HUES48 (cell line): ENCODE data around the gene DAAM2.

Experiments used
- H3K27ac ChIP-seq: one replicate; pipeline ENCODE4 v1.7.0; 2013; ENCODE audit warnings: low read depth, low read length, inconsistent platforms
- H3K27me3 ChIP-seq: 2 replicates; pipeline ENCODE4 v1.6.1; 2013; ENCODE audit warnings: mild to moderate bottlenecking, low read length; ENCODE audit not compliant: control insufficient read depth, insufficient read depth
- H3K36me3 ChIP-seq: 2 replicates; pipeline ENCODE4 v1.6.1; 2013; ENCODE audit warnings: low read length; ENCODE audit not compliant: control insufficient read depth, insufficient read depth
- H3K4me1 ChIP-seq: 2 replicates; pipeline ENCODE4 v1.6.1; 2013; ENCODE audit warnings: mild to moderate bottlenecking, low read length; ENCODE audit not compliant: control insufficient read depth, insufficient read depth
- H3K4me3 ChIP-seq: 2 replicates; pipeline ENCODE4 v1.5.1; 2013; ENCODE audit warnings: mild to moderate bottlenecking, low read depth, low read length
- H3K9ac ChIP-seq: 2 replicates; pipeline ENCODE4 v1.6.1; 2013; ENCODE audit warnings: mild to moderate bottlenecking, low read depth, low read length, moderate library complexity
- H3K9me3 ChIP-seq: 2 replicates; pipeline ENCODE4 v1.6.1; 2013; ENCODE audit warnings: low read length; ENCODE audit not compliant: control insufficient read depth, insufficient read depth

Gene DAAM2

DNA sequence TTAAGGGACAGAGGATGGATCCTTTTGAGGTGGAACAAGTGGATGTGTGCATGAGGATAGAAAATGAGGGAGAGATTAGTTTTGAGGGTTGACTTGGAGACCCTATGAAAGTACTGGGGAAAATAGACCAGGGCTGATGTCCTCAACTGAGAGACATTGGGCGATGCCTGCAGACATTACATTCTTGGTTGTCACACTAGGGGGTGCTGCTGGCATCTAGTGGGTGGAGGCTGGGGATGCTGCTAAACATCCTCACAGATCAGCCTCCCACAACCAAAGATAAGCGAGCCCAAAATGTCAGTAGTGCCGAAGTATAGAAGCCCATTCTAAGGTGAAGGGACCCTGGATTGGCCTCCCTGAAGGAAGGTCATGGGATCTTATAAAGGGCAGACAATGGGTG is 78.8 kb downstream of the DAAM2 start:
- Histone ChIP-seq H3K9me3 (no peaks in the 10 kb centered on the region), H3K9ac (no peak overlapping the region), H3K27ac (no peak overlapping the region), H3K27me3 (no peaks in the 10 kb centered on the region), H3K4me1 (peaks cover 6% of the 10 kb centered on the region; the same call in 1 of the 2 replicates), H3K36me3 (peaks cover 2% of the 10 kb centered on the region; the same call in 1 of the 2 replicates), H3K4me3 (no peak overlapping the region)

DNA sequence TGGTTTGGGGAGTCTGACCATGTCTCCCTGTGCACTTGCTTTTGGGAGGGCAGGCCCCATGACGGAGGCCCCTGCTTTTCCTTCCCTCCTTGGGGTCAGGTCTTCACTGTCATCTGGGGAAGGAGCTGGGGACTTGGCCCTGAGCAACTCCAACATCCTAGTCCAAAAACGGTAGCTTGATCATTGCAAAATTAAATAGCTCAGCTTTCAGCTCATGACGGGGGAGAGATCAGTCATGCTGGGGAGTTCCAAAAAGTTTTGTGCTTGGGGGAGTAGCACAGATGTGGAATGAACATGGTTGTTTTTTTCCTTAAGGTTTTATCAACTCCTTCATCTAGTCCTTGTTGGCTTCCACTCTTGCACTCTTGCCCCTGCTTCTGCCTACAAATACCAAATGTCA is 81.3 kb downstream of the DAAM2 start:
- H3K27ac ChIP-seq: no peak overlapping the region
- no peaks in the 10 kb centered on the region for H3K27me3 ChIP-seq
- H3K4me1 ChIP-seq: no peaks in the 10 kb centered on the region
- no peaks in the 10 kb centered on the region for H3K9me3 ChIP-seq
- no peak overlapping the region for H3K4me3 ChIP-seq
- no peak overlapping the region for H3K9ac ChIP-seq
- H3K36me3 ChIP-seq: peaks cover 2% of the 10 kb centered on the region; the same call in 1 of the 2 replicates

DNA sequence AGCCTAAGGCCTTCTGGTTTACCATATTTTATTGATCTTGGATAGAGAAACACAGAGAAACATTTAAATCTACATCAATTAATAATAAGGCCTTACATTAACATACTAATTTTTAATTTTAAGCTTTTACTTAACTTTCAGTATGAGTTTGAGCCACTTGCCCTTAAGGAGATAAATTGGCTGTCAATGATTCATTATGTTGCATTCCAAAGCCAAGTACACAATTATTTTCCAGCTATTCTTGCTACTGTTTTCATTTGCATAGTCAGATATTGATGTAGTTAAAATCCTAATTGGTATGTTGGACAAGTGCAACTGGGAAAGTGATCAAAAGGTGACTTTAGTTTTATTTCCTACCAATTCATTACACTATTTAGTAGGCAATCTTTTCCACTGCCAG is 83.9 kb downstream of the DAAM2 start:
- H3K27me3 ChIP-seq: no peaks in the 10 kb centered on the region
- H3K36me3 ChIP-seq: peaks cover 2% of the 10 kb centered on the region; the same call in 1 of the 2 replicates
- no peaks in the 10 kb centered on the region for H3K4me1 ChIP-seq
- H3K9ac ChIP-seq: no peak overlapping the region
- no peak overlapping the region for H3K4me3 ChIP-seq
- no peak overlapping the region for H3K27ac ChIP-seq
- H3K9me3 ChIP-seq: no peaks in the 10 kb centered on the region

DNA sequence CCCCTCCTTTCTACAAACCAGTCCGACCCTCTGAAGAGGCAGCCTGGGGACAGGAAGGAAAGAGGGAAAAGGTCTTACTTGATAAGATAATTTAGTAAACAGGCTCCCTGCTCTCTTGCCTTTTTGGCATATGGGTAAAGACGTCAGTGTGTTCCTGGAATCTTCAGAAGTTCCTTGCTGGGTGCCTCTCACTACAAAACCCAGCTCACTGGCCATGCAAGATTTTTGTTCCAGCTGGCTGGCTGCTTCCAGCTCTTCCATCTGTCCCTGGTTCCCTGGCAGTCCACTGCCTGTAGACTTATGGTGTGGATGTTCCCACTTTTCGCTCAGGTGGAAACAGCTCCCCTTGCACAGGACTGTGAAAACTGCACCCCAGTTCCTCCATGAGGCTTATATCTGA is 84.7 kb downstream of the DAAM2 start:
- no peaks in the 10 kb centered on the region for H3K4me1 ChIP-seq
- no peaks in the 10 kb centered on the region for H3K27me3 ChIP-seq
- H3K27ac ChIP-seq: no peak overlapping the region
- H3K4me3 ChIP-seq: no peak overlapping the region
- H3K9ac ChIP-seq: no peak overlapping the region
- no peaks in the 10 kb centered on the region for H3K9me3 ChIP-seq
- H3K36me3 ChIP-seq: peaks cover 2% of the 10 kb centered on the region; the same call in 1 of the 2 replicates

DNA sequence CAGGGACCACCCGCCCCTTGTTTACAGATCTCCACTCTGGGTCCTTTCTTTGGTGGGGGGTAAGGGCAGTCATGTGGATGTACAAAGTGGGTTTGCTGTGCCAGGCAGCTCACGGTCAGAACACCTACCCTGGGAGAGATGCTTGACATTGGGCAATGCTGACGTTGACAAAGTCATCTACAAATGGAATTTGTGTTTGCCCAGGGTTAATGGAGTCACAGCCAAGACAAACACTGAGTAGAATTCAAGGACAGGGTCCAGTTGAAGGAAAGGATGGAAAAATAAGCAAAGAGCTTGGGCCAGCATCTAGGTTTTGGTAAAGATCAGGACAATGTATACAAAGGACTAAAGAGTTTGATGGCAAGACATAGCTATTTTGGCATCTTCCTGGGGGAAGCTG is 87.4 kb downstream of the DAAM2 start:
- Histone ChIP-seq H3K27ac (no peak overlapping the region), H3K4me3 (no peak overlapping the region), H3K9me3 (no peaks in the 10 kb centered on the region), H3K27me3 (no peaks in the 10 kb centered on the region), H3K36me3 (no peaks in the 10 kb centered on the region), H3K9ac (no peak overlapping the region), H3K4me1 (no peaks in the 10 kb centered on the region)

DNA sequence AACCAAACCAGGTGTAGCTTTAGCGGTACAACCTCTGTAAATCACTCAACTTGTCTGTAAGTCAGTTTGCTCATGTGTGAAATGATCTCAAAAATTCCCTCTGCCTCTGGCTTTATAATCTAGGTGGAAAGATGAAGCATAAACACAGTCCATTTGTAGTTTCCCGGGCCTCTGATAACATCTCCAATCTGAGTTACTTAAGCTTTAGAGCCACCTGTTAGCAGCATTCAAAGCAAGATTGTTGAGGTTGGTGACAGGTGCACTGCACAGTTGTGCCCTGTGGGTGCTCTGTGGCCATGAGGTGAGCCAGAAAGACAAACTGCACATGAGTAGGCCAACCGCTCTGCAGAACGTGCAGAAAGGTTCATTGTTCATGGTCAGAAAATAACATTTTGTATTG is 88.4 kb downstream of the DAAM2 start:
- Histone ChIP-seq H3K36me3 (no peaks in the 10 kb centered on the region), H3K9me3 (no peaks in the 10 kb centered on the region), H3K4me3 (no peak overlapping the region), H3K27ac (no peak overlapping the region), H3K9ac (no peak overlapping the region), H3K4me1 (no peaks in the 10 kb centered on the region), H3K27me3 (no peaks in the 10 kb centered on the region)

DNA sequence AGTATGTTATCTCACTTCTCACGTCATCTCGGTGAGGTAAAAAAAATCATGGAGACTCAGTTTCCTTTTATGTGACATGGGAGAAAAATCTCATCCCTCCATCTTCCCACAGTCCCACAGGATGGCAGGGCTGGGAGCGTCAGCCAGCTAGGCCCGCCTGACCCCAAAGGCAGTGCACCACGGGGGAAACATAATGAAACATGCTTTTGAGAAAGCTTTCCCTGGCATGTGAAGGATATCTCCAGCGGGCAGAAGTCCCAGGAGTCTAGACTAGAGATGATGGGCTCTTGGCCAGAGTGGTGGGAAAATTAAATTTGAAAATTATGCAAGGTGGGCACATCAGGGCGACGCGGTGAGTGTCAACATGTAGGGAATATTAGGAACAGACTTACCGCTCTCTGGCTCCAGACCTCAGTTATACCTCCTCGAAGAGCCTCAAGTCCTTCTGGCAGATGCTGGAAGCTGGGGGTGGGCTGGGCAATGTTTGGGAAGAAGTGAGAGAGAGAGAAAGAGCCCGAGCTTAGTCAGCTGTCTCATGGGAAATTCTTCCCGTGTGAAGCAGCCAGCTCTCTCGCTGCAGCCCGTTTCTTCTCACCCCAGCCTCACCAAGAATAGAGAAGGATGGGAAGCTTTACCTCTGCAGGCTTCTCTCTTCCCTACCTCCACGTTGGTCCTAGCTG is 89.8 kb downstream of the DAAM2 start:
- Histone ChIP-seq H3K4me1 (no peaks in the 10 kb centered on the region), H3K36me3 (no peaks in the 10 kb centered on the region), H3K27ac (no peak overlapping the region), H3K4me3 (no peak overlapping the region), H3K9ac (no peak overlapping the region), H3K9me3 (no peaks in the 10 kb centered on the region), H3K27me3 (no peaks in the 10 kb centered on the region)

DNA sequence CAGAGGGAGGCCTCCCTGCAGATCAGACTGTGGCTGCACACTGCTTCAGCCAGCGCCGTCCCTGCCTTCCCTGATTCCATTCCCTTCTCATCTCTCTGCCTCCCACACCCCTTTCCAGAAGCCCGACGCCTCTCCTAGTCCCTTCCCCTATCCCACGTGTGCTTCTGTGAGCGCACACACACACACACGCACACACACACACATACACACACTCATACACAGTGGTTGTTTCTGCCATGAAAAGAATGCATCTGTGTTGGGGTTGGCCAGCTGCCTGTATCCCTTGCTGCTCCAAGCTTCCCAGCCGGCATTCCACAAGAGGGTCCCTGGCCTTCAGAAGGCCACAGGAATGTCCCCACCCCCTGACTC is 90.3 kb downstream of the DAAM2 start:
- peaks cover 3% of the 10 kb centered on the region; the same call in 1 of the 2 replicates for H3K4me1 ChIP-seq
- H3K9me3 ChIP-seq: no peaks in the 10 kb centered on the region
- H3K9ac ChIP-seq: no peak overlapping the region
- H3K27ac ChIP-seq: no peak overlapping the region
- no peak overlapping the region for H3K4me3 ChIP-seq
- no peaks in the 10 kb centered on the region for H3K36me3 ChIP-seq
- H3K27me3 ChIP-seq: no peaks in the 10 kb centered on the region

DNA sequence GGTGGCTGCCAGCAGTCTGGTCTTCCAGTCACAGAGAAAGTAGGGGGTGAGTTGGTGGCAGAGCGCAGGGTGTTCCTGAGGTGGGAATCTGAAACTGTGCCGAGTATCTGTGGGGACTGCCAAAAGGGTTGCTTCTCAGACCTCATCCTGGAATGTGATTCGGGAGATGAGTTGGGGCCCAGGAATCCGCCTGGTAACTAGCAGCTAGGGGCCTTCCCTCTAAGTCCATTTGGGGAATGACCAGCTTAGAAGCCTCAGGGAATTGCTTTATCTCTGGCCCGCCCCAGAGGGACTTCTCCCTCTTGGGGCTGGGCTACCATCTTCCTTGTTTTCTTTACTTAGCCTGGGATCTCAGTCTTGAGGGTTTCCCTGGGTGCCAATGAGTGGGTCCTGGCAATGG is 92.5 kb downstream of the DAAM2 start:
- Histone ChIP-seq H3K9me3 (no peaks in the 10 kb centered on the region), H3K4me1 (peaks cover 9% of the 10 kb centered on the region; the same call in 1 of the 2 replicates), H3K27me3 (no peaks in the 10 kb centered on the region), H3K36me3 (no peaks in the 10 kb centered on the region), H3K9ac (no peak overlapping the region), H3K4me3 (no peak overlapping the region), H3K27ac (no peak overlapping the region)

DNA sequence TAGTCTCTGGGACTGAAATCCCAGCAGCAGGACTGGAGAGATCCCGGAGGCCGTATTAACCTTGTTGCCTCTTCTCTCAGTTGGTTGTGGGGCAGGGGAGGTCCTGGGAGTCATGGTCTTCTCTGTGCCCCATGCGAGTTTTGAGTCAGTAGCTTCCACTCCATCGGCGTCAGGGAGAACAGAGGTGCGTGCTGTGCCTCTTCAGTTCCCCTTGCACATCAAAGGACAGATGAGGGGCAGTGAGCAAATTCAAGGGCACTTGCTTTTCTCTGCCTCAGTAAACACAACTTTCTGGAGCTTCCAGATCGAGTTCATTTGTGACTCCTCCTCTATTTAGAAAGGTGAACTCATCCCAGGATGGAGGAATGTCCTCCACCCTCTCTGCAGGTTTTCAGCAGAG is 93.5 kb downstream of the DAAM2 start:
- Histone ChIP-seq H3K4me1 (peaks cover 9% of the 10 kb centered on the region; the same call in 1 of the 2 replicates), H3K36me3 (no peaks in the 10 kb centered on the region), H3K27me3 (no peaks in the 10 kb centered on the region), H3K27ac (no peak overlapping the region), H3K9ac (no peak overlapping the region), H3K9me3 (no peaks in the 10 kb centered on the region), H3K4me3 (no peak overlapping the region)

DNA sequence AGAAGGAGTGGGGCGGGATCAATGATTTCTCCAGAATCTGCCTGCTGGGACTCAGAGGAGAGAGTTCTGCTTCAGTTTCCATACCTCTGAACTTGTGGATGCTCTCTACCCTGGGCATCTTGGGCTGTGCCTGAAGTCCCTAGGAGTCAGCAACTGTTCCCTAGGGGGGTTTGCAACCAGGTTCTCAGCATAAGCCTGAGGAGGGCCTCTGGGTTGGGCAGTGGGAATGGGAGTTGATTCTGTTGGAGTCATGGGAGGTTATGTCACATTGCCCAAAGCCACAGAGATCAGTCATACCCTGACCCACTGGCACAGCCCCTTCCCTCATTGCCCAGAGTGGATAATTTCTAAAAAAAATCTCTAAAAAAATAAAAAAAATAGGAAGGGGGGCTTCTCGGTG is 94.7 kb downstream of the DAAM2 start:
- Histone ChIP-seq H3K4me3 (no peak overlapping the region), H3K27ac (no peak overlapping the region), H3K9ac (no peak overlapping the region), H3K9me3 (no peaks in the 10 kb centered on the region), H3K27me3 (no peaks in the 10 kb centered on the region), H3K4me1 (peaks cover 9% of the 10 kb centered on the region; the same call in 1 of the 2 replicates), H3K36me3 (no peaks in the 10 kb centered on the region)
